HG02759 (cell line): ENCODE data around the gene SLC23A1.
"Not testable (repeated sequence)": the region's sequence is repeated elsewhere in the genome, so short reads cannot be mapped to it uniquely, and the experiment has no call there.

ENCODE experiments used
- ATAC-seq: cut with Tn5 transposase; IDR thresholded peaks from one replicate; pipeline ENCODE4 v1.9.1; 2021; ENCODE audit warnings: mild to moderate bottlenecking, moderate library complexity; ENCODE audit not compliant: unreplicated experiment

The SLC23A1 gene

GRCh38 chr5:139383275-139383992, at the start of gene SLC23A1:
TSS of gene SLC23A1 (minus strand) at chr5:139383297. CDS start at chr5:139383253, 44 bp downstream.
- ATAC-seq, result no peak

- ATAC-seq, result no peak
Observed at GRCh38 chr5:139431706-139432105, 48.6 kb upstream of the SLC23A1 start.

- ATAC-seq, result no peak
Observed at GRCh38 chr5:139430015-139430414, 46.9 kb upstream of the SLC23A1 start.

- no peak for ATAC-seq
Observed at GRCh38 chr5:139426203-139426885, 43.2 kb upstream of the SLC23A1 start.

- no peak for ATAC-seq
Observed at GRCh38 chr5:139425497-139425896, 42.4 kb upstream of the SLC23A1 start.

GRCh38 chr5:139422307-139422893, 39.3 kb upstream of the SLC23A1 start:
- ATAC-seq, result peak; percentile 66

GRCh38 chr5:139419226-139420192, 36.4 kb upstream of the SLC23A1 start:
- ATAC-seq, result no peak

- no peak for ATAC-seq
Observed at GRCh38 chr5:139418793-139419192, 35.7 kb upstream of the SLC23A1 start.

- ATAC-seq, result no peak
Observed at GRCh38 chr5:139417214-139417613, 34.1 kb upstream of the SLC23A1 start.

- no peak for ATAC-seq
Observed at GRCh38 chr5:139416651-139417050, 33.6 kb upstream of the SLC23A1 start.

- ATAC-seq, result no peak
Observed at GRCh38 chr5:139415869-139416268, 32.8 kb upstream of the SLC23A1 start.

- no peak for ATAC-seq
Observed at GRCh38 chr5:139415221-139415861, 32.2 kb upstream of the SLC23A1 start.

- ATAC-seq, result no peak
Observed at GRCh38 chr5:139414581-139415130, 31.6 kb upstream of the SLC23A1 start.

GRCh38 chr5:139413963-139414362, 30.9 kb upstream of the SLC23A1 start:
- ATAC-seq, result no peak

- ATAC-seq, result no peak
Observed at GRCh38 chr5:139413153-139413552, 30.1 kb upstream of the SLC23A1 start.

GRCh38 chr5:139410993-139411828, 28.1 kb upstream of the SLC23A1 start:
- no peak for ATAC-seq

- ATAC-seq, result no peak
Observed at GRCh38 chr5:139410121-139410992, 27.3 kb upstream of the SLC23A1 start.

GRCh38 chr5:139409116-139409515, 26.0 kb upstream of the SLC23A1 start:
- ATAC-seq, result not testable (repeated sequence)
